HG03196 (cell line): ENCODE results near the gene UGT3A1.
"Not testable (repeated sequence)": the region's sequence is repeated elsewhere in the genome, so short reads cannot be mapped to it uniquely, and the experiment has no call there.

ENCODE experiments used
- ATAC-seq: cut with Tn5 transposase; IDR thresholded peaks from one replicate; pipeline ENCODE4 v1.9.1; 2021; ENCODE audit not compliant: unreplicated experiment

UGT3A1 gene

DNA sequence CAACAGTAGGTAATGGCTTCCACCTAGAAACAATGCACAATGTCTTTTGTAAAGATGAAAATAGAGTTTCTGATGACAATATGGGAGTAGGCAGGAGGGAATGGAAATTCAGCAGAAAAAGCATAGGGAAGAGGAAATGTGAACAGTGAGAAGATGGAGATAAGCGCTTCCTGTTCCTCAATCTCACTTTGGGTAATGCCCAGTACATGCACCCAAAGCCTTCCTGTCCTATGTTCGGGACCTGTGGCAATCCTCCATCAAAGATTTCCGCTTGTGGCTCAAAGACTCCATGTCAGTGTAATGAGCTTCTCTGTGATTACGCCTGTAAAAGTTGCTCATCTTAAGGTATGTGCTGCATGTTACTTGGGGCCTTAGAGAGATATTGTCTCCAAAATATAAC is 2.7 kb downstream of the UGT3A1 start:
- no peak for ATAC-seq

DNA sequence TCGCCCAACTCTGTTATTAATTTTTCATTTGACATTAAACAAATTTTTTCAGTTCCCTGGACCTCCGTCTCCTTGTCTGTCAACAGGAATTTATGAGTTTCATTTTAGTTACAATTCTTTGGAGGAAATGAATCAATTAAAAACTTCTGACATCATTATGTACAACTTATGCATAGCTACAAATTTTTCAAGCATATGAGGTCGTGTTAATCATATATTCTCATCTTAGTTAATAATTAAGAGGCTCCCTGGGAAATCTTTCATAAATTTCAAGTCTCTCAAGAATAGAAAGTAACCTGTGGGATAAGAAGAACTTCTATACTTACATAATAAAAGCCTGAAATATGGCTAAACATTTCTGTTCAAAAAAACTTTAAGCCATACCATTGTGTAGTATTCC is 3.4 kb downstream of the UGT3A1 start:
- ATAC-seq, result no peak

DNA sequence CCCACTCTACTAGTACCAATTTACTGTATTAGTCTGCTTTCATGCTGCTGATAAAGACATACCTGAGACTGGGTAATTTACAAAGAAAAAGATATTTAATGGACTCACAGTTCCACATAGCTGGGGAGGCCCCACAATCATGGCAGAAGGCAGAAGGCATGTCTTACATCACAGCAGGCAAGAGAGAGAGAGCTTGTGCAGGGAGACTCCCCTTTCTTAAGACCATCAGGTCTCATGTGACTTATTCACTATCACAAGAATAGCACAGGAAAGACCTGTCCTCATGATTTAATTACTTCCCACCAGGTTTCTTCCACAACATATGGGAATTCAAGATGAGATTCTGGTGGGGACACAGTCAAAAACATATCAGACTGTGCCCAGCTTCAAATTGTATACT is 11.5 kb downstream of the UGT3A1 start:
- no peak for ATAC-seq

DNA sequence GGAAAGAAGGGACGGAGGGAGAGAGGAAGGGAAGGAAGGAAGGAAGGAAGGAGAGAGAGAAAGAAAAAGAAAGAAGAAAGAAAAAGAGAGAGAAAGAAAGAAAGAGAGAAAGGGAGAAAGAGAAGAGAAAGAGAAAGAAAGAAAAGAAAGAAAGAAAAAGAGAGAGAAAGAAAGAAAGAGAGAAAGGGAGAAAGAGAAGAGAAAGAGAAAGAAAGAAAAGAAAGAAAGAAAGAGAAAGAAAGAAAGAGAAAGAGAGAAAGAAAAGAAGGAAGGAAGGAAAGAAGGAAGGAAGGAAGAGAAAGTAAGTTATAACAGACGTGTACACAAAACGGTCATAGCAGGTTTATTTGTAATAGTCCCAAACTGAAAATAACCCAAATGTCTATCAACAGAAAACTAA is 14.3 kb downstream of the UGT3A1 start:
- ATAC-seq, result not testable (repeated sequence)

DNA sequence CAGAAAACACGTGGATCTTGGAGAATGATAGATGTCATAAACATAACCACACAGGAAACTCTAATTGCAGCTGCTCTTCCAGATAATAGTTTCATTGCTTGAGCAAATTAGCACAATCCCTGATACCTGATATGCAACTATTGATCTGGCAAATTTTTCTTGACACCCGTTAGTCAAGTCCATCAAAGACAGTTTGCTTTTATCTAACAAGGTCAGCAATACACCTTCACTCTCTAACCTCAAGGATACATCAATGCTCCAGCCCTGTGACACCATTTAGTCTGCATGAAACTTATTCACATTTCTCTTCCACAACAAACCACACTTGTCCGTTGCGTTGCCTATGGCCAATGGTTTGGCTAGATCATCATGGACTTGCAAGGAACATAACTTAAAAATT is 16.6 kb downstream of the UGT3A1 start:
- ATAC-seq, result no peak

DNA sequence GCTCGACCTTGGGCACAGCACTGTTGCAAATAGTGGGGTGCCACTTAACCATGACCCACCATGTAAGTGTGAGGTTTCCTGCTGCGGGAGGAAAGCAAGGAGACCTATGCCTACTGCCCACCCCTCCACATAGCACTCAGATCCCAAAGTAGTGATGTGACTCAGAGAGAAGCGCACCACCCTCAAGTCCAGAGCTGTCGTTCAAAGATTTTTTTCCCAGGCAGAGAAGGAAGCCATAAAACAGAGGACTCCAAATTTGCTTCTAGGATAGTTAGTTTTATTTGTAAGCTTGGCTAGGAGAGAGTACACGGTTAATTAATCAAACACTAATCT is 19.3 kb downstream of the UGT3A1 start:
- ATAC-seq, result no peak

DNA sequence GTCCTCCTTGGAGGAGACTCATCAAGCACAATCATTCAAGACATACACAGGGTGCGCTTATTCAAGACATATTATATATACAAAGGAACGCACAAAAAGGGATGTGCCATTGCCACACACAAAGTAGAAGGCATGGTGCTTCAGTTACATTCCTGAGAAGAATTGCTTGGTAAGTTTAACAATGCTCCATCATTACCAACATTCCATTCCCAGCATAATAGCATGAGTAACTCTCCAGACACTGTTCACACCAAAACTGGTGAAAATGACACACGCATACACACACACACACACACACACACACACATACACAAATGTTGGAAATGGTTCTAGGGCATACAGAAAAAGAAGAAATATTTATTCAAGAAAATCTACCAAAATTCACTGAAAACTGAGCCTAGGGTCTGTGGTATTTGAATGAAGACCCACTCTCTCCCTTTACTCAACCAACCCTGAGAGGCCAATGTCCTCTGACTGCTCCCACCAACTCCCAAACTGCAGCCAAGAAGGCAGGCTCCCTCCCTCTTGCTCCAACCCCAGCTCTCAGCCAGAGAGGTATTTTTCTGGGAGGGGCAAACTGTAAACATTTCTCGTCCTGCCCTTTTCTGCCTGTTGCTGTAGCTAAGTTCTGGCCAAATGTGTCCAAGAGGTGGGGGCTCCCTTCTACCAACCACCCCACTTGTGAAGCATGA is 19.9 kb downstream of the UGT3A1 start:
- ATAC-seq, result no peak

DNA sequence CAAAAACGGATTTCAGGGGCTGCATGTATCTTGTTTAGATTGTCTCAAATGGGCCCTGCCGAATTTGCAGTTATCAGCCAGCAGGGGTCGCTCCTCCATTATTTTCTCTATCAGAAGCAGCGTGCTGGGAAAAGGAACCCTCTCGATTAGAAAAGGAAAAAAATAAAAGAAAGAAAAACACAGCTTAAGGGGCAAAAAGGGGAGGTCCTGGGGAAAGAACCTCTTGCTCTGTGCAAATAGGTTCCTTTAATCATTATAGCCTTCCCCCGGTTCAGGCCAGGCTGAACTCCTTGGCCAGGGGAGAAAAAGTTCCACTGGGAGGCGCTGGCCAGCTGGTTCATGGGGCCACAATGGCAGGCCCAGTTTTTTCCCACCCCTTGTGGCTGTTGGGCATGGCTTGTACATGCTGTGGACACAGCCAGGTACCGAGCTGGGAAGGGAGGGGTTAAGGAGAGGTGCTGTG is 27.8 kb downstream of the UGT3A1 start:
- ATAC-seq, result no peak

DNA sequence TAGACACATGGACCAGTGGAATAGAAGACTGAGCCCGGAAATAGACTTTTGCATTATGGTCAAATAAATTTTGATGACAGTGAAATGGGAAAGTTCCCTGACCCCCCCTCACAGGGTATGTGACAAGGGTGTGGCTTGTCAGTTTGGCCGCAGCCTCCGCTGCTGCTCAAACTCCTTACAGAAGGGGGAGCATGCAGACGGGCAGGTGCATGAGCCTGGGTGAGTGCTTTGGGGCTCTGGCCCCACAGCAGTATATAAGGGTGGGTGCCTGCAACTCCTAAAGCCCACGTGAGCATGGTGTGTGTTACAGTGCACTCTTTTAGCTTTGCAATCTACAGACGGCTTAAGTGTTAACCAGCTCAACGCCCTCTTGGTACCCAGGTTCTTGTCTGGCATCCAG is 30.9 kb downstream of the UGT3A1 start:
- ATAC-seq, result no peak

DNA sequence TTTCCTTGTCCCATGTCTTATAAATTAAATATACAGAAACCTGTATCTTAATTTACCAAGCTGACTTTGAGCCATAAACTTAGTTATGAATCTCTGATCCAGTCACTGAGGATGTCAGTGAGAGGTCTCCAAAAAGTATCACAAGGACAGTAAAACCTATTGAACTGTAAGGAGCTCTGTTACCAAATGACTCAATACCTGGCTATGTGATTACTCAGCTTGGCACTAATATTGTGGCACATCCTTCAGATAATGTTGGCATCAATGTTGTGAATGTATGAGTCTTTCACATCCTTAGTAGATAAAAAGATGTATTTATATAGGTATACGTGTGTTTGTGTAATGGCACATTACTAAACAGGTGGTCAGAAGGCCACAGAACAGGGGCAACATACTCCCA is 34.8 kb downstream of the UGT3A1 start:
- ATAC-seq, result no peak

DNA sequence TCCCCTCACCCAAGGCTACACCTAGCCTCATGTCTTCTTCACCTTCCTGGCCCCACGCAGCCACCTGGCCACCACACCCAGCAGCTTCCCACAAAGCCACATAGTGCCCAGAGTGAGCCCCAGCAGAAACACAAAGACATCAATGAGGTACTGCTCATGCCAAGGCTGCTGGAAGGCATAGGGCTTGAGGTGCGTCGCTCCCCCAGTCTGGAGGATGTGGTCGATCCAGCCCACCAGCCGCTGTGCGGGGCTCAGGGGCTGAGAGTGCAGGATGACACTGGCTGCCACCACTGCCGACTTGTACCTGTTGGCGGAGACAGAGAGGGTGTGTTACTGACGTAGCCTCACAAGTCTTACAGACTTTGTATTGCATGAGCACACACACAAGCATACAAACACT is 37.0 kb downstream of the UGT3A1 start:
- no peak for ATAC-seq

DNA sequence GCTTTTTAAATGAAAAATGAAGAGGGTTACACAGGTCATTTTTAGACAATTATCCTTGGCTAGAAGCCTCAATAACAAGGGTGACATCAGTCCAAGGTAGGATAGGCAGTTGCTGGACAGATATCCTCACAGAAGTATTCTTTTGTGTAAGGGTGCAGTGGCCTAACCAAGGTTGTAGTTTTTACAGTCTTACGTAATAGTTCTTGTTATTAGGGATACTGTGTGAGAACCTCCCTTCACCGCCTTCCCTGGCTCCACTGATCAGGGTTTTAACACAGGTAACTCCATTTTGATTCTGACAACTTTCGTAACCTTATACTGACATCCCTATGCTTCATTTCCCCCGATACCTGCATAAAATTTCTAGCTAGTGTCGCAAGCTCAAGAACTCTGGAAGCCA is 44.1 kb downstream of the UGT3A1 start:
- no peak for ATAC-seq

DNA sequence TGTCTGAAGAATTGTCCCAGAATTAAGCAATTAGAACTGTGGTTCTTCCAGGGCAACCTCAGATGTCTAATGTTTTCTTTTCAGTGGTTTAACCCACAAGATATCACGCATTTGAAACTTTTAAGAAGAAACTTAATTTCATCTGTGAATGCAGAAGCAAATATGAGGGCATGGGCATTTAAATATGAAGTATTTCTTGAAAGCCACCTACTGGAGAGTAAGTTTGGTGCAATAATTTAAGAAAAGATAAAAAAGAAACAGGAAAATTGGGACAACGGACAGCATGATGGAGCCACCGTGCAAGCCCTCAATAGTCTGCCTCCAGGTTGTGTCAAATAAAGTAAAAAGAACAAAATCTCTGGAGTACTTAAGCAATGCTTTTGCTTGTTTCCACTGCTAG is 51.6 kb downstream of the UGT3A1 start:
- no peak for ATAC-seq

DNA sequence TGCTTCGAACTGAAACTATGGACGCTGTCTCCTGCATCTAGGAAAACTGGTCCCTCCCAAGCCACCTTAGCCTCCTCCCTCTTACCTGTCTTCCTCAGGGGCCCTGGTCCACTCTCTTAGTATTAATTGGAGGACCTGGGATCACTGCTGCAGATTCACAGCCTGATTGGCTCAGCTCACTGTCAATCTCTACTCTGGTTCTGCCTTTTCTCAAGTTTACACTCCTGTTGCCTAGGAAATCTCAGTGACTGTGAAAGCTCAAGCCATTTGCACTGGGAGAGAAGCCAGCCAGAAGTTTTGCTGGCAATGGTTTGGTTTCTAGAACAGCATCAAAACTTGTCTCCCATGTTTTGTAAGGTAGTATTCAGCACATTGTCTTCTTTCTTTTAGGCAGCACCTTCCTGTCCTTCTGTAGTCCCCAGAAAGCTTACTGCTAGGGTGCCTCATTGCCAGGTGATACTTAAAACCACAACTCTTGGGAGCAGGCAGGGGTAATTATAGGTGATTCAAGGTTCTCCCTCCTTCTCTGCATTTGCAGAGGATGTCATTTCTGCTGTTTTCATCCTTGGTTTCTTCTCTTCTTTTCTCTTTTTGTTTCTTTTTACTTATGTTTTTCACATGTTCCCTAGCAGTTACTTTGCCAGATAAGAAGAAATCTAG is 52.5 kb downstream of the UGT3A1 start, which contains the start of gene CAPSL:
TSS of gene CAPSL (minus strand) at position 55 of the 660 bp plus-strand sequence. CDS start 17,502 bp downstream, outside the sequence.
- no peak for ATAC-seq

DNA sequence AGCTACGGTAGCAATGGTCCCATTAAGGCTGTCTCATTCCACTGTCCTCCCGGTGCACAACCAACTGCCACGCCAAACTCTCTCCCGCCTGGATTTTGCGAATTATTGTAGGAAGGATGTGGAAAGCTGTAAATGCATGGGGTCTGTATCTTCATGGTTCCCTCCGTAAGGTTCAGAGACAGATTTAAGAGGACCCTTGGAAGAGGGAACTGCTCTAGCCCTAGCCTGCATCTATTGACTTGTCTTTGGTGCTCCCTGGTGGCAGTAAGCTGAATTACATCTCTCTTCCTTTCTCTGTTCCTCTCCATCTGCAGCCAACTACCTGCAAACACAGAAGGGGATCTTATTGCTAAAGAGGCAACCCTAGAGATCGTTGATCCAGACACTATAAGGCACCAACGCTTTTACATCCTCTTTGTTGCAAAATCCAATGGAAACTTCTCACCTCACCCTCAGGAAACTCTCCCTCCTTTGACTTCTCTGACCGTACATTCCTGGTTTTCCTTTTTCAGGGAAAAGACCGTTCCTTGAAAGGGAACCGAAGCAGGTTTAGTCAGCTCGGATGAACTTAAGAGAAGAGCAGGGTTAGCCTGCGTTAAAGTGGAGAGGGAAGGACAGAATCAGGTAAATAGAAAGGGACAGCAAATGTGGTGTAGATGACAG is 64.7 kb downstream of the UGT3A1 start:
- peak; percentile 57 for ATAC-seq

DNA sequence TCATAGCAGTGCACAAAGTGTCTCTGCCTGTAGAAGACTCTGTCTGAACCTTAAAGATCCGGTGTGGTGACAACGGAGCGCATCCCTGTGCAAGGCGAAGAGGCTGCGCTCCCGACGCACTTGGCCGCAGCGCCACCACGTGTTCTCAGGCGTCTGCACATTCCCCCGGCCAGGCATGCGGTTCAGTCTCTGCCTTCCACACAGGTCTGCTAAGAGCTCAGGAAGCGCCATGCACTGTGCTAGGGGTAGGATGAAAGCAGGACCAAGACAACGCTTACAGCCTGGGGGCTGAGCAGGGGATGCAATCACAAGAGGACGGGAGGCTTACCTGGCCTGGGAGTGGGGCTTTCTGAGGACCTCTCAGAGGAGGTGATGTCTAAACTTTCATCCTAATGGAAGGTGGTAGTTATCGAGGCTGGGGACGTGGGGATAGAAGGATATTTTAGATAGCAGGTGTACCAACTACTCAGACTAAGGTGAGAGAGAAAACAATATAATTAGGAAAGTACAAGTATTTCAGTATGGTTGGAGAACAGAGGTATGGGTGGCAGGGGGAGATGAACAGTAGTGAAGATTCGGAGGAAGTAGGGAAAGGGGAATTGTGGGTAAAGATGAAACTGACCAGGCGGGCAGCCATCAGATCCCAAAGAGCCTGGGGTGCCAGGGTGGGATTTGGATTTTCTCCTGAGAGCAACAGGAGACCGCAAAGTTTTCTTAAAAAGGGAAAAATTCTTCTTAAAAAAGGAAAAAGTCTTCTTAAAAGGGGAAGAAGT is 66.1 kb downstream of the UGT3A1 start:
- no peak for ATAC-seq

DNA sequence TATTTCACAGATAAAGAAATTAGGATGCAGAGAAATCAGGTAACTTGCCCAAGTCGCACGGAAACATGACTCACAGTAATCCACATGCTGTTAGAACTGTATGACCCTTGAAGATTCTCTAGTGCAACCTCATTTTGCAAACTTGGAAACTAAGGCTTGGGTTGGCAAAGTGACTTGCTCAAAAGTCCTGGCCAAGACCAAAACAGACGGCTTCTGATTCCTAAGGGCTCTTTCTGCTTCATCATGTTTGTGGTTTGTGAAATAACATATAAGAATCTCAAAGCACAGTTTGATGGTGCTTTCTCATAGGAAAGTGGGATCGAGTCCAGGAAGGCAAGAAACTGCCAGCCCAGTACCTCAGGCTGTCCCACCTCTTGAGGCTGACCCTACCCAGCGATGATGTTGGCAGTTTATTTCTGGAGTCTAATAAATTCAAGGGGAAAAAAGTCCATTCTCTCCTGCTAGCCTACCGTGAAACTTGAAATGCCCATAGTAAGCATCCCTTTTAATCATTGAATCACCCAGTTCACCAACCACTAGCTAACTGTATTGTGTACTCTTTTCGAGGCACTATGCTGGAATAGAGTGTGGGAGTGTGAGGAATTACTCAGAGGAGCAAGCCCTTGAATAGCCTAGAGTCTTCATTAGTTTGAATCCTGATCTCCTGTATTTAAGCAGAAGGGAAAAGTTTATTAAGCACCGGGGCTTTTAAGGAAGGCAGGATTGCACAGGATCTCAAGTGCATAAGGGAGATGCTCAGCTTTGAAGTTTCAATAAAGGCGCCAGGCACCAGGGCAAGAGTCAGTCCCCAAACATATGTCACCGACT is 66.9 kb downstream of the UGT3A1 start:
- ATAC-seq, result no peak

DNA sequence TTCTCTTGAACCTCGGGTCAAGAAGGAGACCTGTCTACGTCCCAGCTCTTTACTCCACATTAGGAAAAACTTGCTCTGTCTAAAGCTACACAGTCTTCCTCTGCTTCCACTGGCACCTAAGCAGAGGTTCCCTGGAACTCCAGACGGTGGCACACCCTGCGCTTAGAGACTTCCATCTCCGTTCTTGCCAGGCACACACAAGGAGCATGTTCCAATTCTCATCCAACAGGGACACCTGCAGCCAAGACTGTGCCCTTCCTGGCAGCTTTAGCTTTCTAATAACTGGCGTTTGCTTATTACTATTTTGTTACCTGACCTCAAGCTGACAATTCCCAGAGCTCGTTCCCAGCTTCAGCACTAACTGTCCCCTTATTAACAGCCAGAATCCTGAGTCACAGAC is 68.7 kb downstream of the UGT3A1 start:
- ATAC-seq, result no peak

DNA sequence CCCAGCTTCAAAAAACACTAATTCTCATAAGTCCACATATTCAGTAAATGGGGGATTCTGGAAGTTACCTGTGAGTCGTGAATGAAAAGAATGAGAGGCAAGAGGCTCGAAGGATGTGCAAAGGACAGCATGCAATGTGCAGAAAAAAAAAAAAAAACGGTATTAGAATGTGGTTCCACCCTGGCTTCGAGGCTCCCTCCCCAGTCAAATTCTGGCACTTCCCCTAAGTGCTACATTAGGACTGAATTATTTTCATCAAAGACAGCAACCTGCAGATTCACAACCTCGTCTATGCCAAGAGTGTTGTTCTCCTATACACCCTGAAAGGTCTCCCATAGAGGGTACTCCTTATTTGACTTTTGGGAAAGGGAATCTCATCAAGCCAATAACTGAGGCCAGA is 69.3 kb downstream of the UGT3A1 start:
- ATAC-seq, result no peak

DNA sequence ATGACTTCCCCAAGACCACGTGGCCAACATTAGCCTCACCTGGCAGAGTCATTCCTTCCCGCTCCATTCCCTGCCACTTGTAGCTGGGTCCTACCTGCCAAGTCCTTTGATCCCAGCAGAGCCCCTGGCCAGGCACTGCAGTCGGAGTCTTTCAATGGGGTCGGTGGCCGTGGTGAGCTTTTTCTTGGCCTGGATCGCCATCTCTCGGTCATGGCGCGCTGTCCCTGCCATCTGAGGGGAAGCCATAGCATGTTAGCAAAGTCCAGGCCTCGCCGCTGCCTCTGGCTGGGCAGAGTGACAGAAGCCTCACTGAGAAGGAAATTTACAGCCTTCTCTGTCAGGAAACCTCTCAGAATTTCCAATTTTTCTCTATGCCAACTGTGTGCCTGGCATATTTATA is 70.3 kb downstream of the UGT3A1 start:
- no peak for ATAC-seq

DNA sequence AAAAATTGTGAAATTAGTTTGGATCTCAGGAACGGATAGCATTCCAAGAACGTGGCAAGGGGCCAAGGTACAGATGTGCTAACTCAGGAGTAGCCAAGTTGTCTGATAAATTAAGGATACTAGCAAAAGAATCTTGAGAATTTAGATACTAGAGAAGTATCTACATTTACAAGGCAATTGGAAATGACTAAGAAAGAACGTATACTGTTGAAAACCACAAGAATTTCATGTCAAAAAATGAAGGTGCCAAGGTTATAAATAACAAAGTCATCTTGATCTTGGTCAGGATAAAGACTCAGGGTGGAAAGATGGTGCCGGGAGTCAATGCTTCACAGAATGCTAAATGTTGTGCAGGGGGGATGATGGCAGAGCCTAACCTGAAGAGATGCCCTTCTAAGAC is 72.0 kb downstream of the UGT3A1 start:
- no peak for ATAC-seq
